BE2C (cell line): ENCODE data around the gene WDR20.
"Not testable (repeated sequence)": the region's sequence is repeated elsewhere in the genome, so short reads cannot be mapped to it uniquely, and the experiment has no call there.

Experiments
- DNase-seq: peaks from one replicate; pipeline ENCODE4 v3.0.0-alpha.2; 2020
- H3K27me3 ChIP-seq: fragments of 250-450 bp; sonication (Bioruptor Pico); 2 replicates; pipeline ENCODE4 v1.5.1; 2020; ENCODE audit warnings: mild to moderate bottlenecking
- H3K36me3 ChIP-seq: fragments of 250-450 bp; sonication (Bioruptor Pico); 2 replicates; pipeline ENCODE4 v1.5.1; 2020; ENCODE audit warnings: mild to moderate bottlenecking
- H3K4me1 ChIP-seq: fragments of 250-450 bp; sonication (Bioruptor Pico); 2 replicates; pipeline ENCODE4 v1.5.1; 2020
- H3K4me3 ChIP-seq: 2 replicates; pipeline ENCODE4 v1.5.1; 2011; ENCODE audit warnings: low read depth, low read length
- H3K9me3 ChIP-seq: fragments of 250-450 bp; sonication (Bioruptor Pico); 2 replicates; pipeline ENCODE4 v1.5.1; 2020
- CTCF ChIP-seq: IDR thresholded peaks from 2 replicates; pipeline ENCODE4 v1.5.1; 2012; ENCODE audit warnings: mild to moderate bottlenecking, low read depth, low read length

The WDR20 gene

DNA sequence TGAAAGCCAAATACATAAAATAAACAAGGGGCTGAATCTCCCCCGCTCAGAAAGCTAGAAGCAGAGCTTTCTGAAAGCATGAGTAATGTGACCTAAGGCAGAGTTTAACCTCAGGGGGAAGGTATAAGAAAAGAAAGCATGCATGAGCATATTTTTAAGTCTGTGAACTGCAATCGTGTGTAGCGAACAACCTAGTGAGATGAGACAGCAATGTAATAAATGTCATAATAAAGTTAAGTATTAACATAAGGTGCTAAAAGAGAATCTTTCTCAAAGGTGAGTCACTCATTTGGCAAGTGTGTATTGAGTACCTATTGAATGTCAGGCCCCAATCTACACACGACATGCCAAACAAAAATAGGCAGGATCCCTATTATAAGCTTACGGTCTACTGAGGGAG, 14.2 kb upstream of the WDR20 start:
- Histone ChIP-seq H3K27me3 (no peaks in the 10 kb centered on the region), H3K36me3 (no peaks in the 10 kb centered on the region), H3K9me3 (no peaks in the 10 kb centered on the region), H3K4me3 (no peak overlapping the region), H3K4me1 (no peaks in the 10 kb centered on the region)
- TF ChIP-seq CTCF: no peak
- DNase-seq: no peak

DNA sequence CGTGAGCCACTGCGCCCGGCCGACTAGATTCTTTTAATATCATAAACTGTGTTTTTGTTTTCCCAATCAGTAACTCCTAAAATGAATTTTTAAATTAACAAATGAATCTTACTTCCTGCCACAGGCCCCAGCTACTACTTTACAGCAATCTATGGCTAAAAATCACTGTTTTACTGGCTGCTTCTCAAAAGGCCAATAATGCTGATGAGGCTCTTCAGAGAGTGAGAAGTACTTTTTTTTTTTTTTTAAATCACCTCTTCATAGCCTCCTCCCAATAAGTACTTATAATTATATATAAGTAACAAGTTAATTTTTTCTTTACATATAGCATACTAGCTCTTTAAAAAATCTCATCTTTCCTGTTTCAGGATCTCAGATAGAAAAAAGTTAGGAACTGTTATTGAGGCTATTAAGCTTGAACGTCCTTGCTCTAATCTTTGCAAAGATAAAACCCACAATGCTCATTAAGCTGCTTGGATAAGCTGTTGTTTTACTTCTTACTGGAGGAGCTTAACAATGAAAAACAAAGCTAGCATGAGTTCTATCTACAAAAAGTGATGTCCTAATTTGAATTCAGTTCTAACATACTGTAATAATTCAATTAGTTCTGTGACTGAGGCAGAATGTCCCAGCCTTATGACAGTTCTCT, 12.8 kb upstream of the WDR20 start:
- no peak for TF ChIP-seq CTCF
- Histone ChIP-seq H3K4me3 (no peak overlapping the region), H3K4me1 (no peaks in the 10 kb centered on the region), H3K27me3 (no peaks in the 10 kb centered on the region), H3K36me3 (0 out of 2 replicates have a peak, but pooled peaks cover 2% of the 10 kb centered on the region), H3K9me3 (no peaks in the 10 kb centered on the region)
- no peak for DNase-seq

GRCh38 chr14:102131741-102132140, 8.0 kb upstream of the WDR20 start:
- no peak for DNase-seq
- no peak for TF ChIP-seq CTCF
- Histone ChIP-seq H3K4me1 (no peaks in the 10 kb centered on the region), H3K9me3 (no peaks in the 10 kb centered on the region), H3K36me3 (peaks cover 2% of the 10 kb centered on the region; the same call in 1 of the 2 replicates), H3K4me3 (no peak overlapping the region), H3K27me3 (no peaks in the 10 kb centered on the region)

- H3K27me3 ChIP-seq, DNase-seq, H3K9me3 ChIP-seq, H3K36me3 ChIP-seq, H3K4me3 ChIP-seq, H3K4me1 ChIP-seq: not testable (repeated sequence)
These were observed 5.7 kb upstream of the WDR20 start for GRCh38 chr14:102134021-102134420.

DNA sequence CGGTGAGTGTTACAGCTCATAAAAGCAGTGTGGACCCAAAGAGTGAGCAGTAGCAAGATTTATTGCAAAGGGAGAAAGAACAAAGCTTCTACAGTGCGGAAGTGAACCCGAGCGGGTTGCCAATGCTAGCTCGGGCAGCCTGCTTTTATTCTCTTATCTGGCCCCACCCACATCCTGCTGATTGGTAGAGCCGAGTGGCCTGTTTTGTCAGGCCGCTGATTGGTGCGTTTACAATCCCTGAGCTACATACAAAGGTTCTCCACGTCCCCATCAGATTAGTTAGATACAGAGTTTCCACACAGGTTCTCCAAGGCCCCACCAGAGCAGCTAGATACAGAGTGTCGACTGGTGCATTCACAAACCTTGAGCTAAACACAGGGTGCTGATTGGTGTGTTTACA, 5.0 kb upstream of the WDR20 start:
- not testable (repeated sequence) for H3K36me3 ChIP-seq, DNase-seq, H3K4me1 ChIP-seq, H3K9me3 ChIP-seq, H3K4me3 ChIP-seq, H3K27me3 ChIP-seq

DNA sequence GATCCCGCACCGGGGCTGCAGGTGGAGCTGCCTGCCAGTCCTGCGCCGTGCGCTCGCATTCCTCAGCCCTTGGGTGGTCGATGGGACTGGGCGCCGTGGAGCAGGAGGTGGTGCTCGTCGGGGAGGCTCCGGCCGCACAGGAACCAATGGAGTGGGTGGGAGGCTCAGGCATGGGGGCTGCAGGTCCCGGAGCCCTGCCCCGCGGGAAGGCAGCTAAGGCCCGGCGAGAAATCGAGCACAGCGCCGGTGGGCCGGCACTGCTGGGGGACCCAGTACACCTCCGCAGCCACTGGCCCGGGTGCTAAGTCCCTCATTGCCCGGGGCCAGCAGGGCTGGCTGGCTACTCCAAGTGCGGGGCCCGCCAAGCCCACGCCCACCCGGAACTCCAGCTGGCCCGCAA, 4.2 kb upstream of the WDR20 start:
- not testable (repeated sequence) for H3K27me3 ChIP-seq, H3K9me3 ChIP-seq, H3K36me3 ChIP-seq, DNase-seq, H3K4me3 ChIP-seq, H3K4me1 ChIP-seq

DNA sequence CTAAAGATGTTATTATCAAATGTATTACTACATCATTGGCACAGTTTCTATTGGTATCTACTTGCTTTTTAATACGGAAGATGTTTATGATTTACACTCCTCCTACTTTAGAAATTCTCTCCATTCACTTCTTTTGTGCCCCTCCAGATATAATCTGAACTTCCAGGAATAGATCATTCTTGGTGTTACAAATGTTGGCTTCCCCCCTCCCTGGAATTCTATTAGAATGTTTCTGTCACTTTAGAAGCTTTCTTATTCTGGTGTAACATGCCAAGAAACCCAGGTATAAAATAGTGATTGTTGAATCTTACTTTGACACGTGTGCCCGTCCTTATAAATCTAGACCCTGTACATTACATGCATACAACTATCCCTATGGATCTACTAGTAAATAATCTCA, 1.2 kb upstream of the WDR20 start:
- no peaks in the 10 kb centered on the region; the same call in 1 of the 2 replicates for H3K36me3 ChIP-seq
- peak overlapping the region; percentile 87 for H3K4me3 ChIP-seq
- TF ChIP-seq CTCF: no peak
- no peak for DNase-seq
- no peaks in the 10 kb centered on the region for H3K4me1 ChIP-seq
- H3K9me3 ChIP-seq: no peaks in the 10 kb centered on the region
- H3K27me3 ChIP-seq: no peaks in the 10 kb centered on the region

GRCh38 chr14:102138961-102139285, 774 bp upstream of the WDR20 start:
- Histone ChIP-seq H3K4me3 (peak overlapping the region; percentile 87), H3K4me1 (no peaks in the 10 kb centered on the region), H3K27me3 (no peaks in the 10 kb centered on the region), H3K36me3 (no peaks in the 10 kb centered on the region; the same call in 1 of the 2 replicates), H3K9me3 (no peaks in the 10 kb centered on the region)
- DNase-seq: peak; percentile 18
- no peak for TF ChIP-seq CTCF
